IMR-90 (cell line): ENCODE results near the gene ASXL3. TPM values are rescaled to one million over a fixed set of nuclear protein-coding genes. Genes with fewer than 3 reads are reported as not detected.

Experiments
- ATAC-seq: fragments of 200-7000 bp; cut with Tn5 transposase; 2 replicates; pipeline ENCODE4 v1.9.1; 2020; ENCODE audit warnings: low read depth, mild to moderate bottlenecking, moderate library complexity
- BruUV-seq: library from RNA; stranded (reverse); fragments of 400-500 nt; replicated peaks from 2 replicates; lab custom pipeline; 2021; lab: Mats Ljungman, UMichigan
- CTCF ChIA-PET: fragments of 300-600 bp; formaldehyde crosslinking; extraction: SDS; loops from one replicate; lab custom pipeline; 2021; ENCODE audit warnings: antibody characterized with exemption; lab: Yijun Ruan, JAX
- POLR2A ChIA-PET: fragments of 300-600 bp; sonication (Branson Sonifier 250); formaldehyde crosslinking; loops from one replicate; lab custom pipeline; 2022; ENCODE audit warnings: antibody characterized with exemption; ENCODE audit not compliant: unreplicated experiment; lab: Charles Lee
- DNase-seq: peaks from one replicate; pipeline ENCODE4 v3.0.0; 2013
- H2AFZ ChIP-seq: replicated peaks from 2 replicates; pipeline ENCODE3; 2013; ENCODE audit warnings: low read length, mild to moderate bottlenecking; ENCODE audit not compliant: poor library complexity
- H2AK5ac ChIP-seq: 2 replicates; pipeline ENCODE4 v1.6.1; 2013; ENCODE audit warnings: low read depth, low read length, inconsistent platforms
- H2AK9ac ChIP-seq: replicated peaks from 2 replicates; pipeline ENCODE3; 2013; ENCODE audit warnings: mild to moderate bottlenecking, low read depth, low read length, moderate library complexity; ENCODE audit not compliant: poor library complexity
- H2BK120ac ChIP-seq: 2 replicates; pipeline ENCODE4 v1.6.1; 2013; ENCODE audit warnings: low read depth, low read length, inconsistent platforms
- H2BK15ac ChIP-seq: 3 replicates; pipeline ENCODE4 v1.6.1; 2013; ENCODE audit warnings: low read depth, low read length, inconsistent platforms
- H2BK20ac ChIP-seq: 2 replicates; pipeline ENCODE4 v1.6.1; 2013; ENCODE audit warnings: low read depth, mild to moderate bottlenecking, inconsistent platforms, low read length, moderate library complexity
- H2BK5ac ChIP-seq: 2 replicates; pipeline ENCODE4 v1.6.1; 2013; ENCODE audit warnings: mild to moderate bottlenecking, low read depth, low read length, inconsistent platforms; ENCODE audit not compliant: poor library complexity, severe bottlenecking
- H3K14ac ChIP-seq: replicated peaks from 2 replicates; pipeline ENCODE4 v1.6.1; 2013; ENCODE audit warnings: low read depth, low read length, inconsistent platforms
- H3K18ac ChIP-seq: 2 replicates; pipeline ENCODE4 v1.6.1; 2013; ENCODE audit warnings: low read depth, low read length, control low read depth
- H3K23ac ChIP-seq: 2 replicates; pipeline ENCODE4 v1.6.1; 2013; ENCODE audit warnings: low read depth, low read length, inconsistent platforms
- H3K27ac ChIP-seq: 2 replicates; pipeline ENCODE4 v1.5.1; 2013; ENCODE audit warnings: mild to moderate bottlenecking, control low read depth, low read length; ENCODE audit not compliant: insufficient read depth
- H3K27me3 ChIP-seq: 2 replicates; pipeline ENCODE4 v1.6.1; 2013; ENCODE audit warnings: low read length; ENCODE audit not compliant: control insufficient read depth, insufficient read depth
- H3K36me3 ChIP-seq: 2 replicates; pipeline ENCODE4 v1.6.1; 2013; ENCODE audit warnings: low read length, mixed read lengths; ENCODE audit not compliant: control insufficient read depth, insufficient read depth
- H3K4ac ChIP-seq: 2 replicates; pipeline ENCODE4 v1.6.1; 2013; ENCODE audit warnings: low read depth, low read length, inconsistent platforms
- H3K4me1 ChIP-seq: 2 replicates; pipeline ENCODE4 v1.6.1; 2013; ENCODE audit warnings: low read length, mixed read lengths; ENCODE audit not compliant: control insufficient read depth, insufficient read depth
- H3K4me2 ChIP-seq: 2 replicates; pipeline ENCODE4 v1.6.1; 2013; ENCODE audit warnings: low read depth, mild to moderate bottlenecking, control low read depth, low read length, moderate library complexity
- H3K4me3 ChIP-seq: 2 replicates; pipeline ENCODE4 v1.5.1; 2013; ENCODE audit warnings: low read depth, mild to moderate bottlenecking, control low read depth, low read length, moderate library complexity; ENCODE audit not compliant: insufficient read depth
- H3K56ac ChIP-seq: 2 replicates; pipeline ENCODE4 v1.6.1; 2013; ENCODE audit warnings: low read length, inconsistent platforms; ENCODE audit not compliant: insufficient read depth; ENCODE audit errors: extremely low read depth
- H3K79me1 ChIP-seq, 2 experiments: 2 replicates each; pipeline ENCODE4 v1.6.1; 2013; ENCODE audit warnings: low read length in 2 of 2, inconsistent platforms in 1 of 2, low read depth in 1 of 2
- H3K9ac ChIP-seq: 2 replicates; pipeline ENCODE4 v1.6.1; 2013; ENCODE audit warnings: low read depth, low read length, control low read depth
- H3K9me1 ChIP-seq: 2 replicates; pipeline ENCODE4 v1.6.1; 2013; ENCODE audit warnings: low read length, inconsistent platforms; ENCODE audit not compliant: insufficient read depth
- H3K9me3 ChIP-seq: 2 replicates; pipeline ENCODE4 v1.6.1; 2013; ENCODE audit warnings: low read length; ENCODE audit not compliant: control insufficient read depth, insufficient read depth
- H4K20me1 ChIP-seq: 2 replicates; pipeline ENCODE4 v1.6.1; 2013; ENCODE audit warnings: low read length, inconsistent platforms; ENCODE audit not compliant: insufficient read depth
- H4K5ac ChIP-seq: 2 replicates; pipeline ENCODE4 v1.6.1; 2013; ENCODE audit warnings: mild to moderate bottlenecking, low read depth, low read length, control low read depth
- H4K8ac ChIP-seq, 2 experiments: 2 replicates each; pipeline ENCODE4 v1.6.1; 2013; ENCODE audit warnings: low read depth in 2 of 2, low read length in 2 of 2, control low read depth in 1 of 2, inconsistent platforms in 1 of 2
- H4K91ac ChIP-seq: 2 replicates; pipeline ENCODE4 v1.6.1; 2013; ENCODE audit warnings: low read depth, low read length, inconsistent platforms; ENCODE audit not compliant: insufficient read depth
- BHLHE40 ChIP-seq: fragments of 150-350 bp; IDR thresholded peaks from 2 replicates; pipeline ENCODE4 v1.6.1; 2016; ENCODE audit warnings: mild to moderate bottlenecking, low read depth, low read length
- ELK1 ChIP-seq: fragments of 150-350 bp; IDR thresholded peaks from 2 replicates; pipeline ENCODE4 v1.6.1; 2016; ENCODE audit warnings: low read depth, mild to moderate bottlenecking, low read length, moderate library complexity, borderline replicate concordance
- MAZ ChIP-seq: IDR thresholded peaks from 2 replicates; pipeline ENCODE4 v1.6.1; 2012; ENCODE audit warnings: low read depth, mild to moderate bottlenecking, low read length, improper control_type of control experiment, moderate library complexity, borderline replicate concordance
- MXI1 ChIP-seq: IDR thresholded peaks from 2 replicates; pipeline ENCODE4 v1.6.1; 2012; ENCODE audit warnings: low read depth, mild to moderate bottlenecking, low read length, moderate library complexity, borderline replicate concordance
- NFE2L2 ChIP-seq: fragments of 150-350 bp; IDR thresholded peaks from 2 replicates; pipeline ENCODE4 v1.6.1; 2016; ENCODE audit warnings: low read depth, mild to moderate bottlenecking, low read length
- RAD21 ChIP-seq: IDR thresholded peaks from 2 replicates; pipeline ENCODE4 v1.6.1; 2012; ENCODE audit warnings: low read length, improper control_type of control experiment
- RCOR1 ChIP-seq: IDR thresholded peaks from 2 replicates; pipeline ENCODE4 v1.6.1; 2012; ENCODE audit warnings: mild to moderate bottlenecking, low read length, improper control_type of control experiment; ENCODE audit not compliant: insufficient replicate concordance
- SMC3 ChIP-seq: fragments of 150-350 bp; IDR thresholded peaks from 2 replicates; pipeline ENCODE4 v1.6.1; 2016; ENCODE audit warnings: low read depth, mild to moderate bottlenecking, antibody characterized with exemption, low read length, moderate library complexity
- WGBS, 2 experiments: methylation state at CpG; one replicate each; pipeline versions ENCODE4 v1.1.5 to v1.1.7; 2013; ENCODE audit warnings: missing lambda C conversion rate in 2 of 2; ENCODE audit not compliant: insufficient read length in 1 of 2; ENCODE audit errors: extremely low coverage in 2 of 2; 5-methylcytosine and 5-hydroxymethylcytosine counted together
- dilution Hi-C: fragments of 300-500 bp; cut with HindIII; formaldehyde crosslinking; loops from one replicate; pipeline ENCODE4 v1.14.3; 2018; ENCODE audit warnings: low sequenced_read_pairs; ENCODE audit not compliant: unreplicated experiment
- in situ Hi-C: fragments of 300-500 bp; cut with MboI; formaldehyde crosslinking; loops from 3 replicates; pipeline ENCODE4 v1.14.3; 2019; ENCODE audit warnings: low sequenced_read_pairs, inconsistent platforms, mixed read lengths
- intact Hi-C: fragments of 100-400 bp; cut with micrococcal nuclease; formaldehyde crosslinking; loops from 2 replicates; pipeline ENCODE4 v1.10.0; 2022
- polyA plus RNA-seq, 3 experiments: library from polyadenylated mRNA; depleted of rRNA; stranded (reverse); fragments of >200 nt; gene quantifications; 2 replicates each; pipeline ENCODE4 v1.2.3, GENCODE V29; 2012; ENCODE audit warnings: low replicate concordance in 1 of 3
- total RNA-seq: library from RNA; depleted of rRNA; stranded (reverse); fragments of >200 nt; gene quantifications from 2 replicates; pipeline ENCODE4 v1.2.3, GENCODE V29; 2012
- TF ChIP-seq, protein P1 (sequence below): conservative IDR thresholded peaks from 2 replicates; pipeline ENCODE4 v1.5.1; 2012; ENCODE audit warnings: mild to moderate bottlenecking, low read depth, low read length, improper control_type of control experiment
- TF ChIP-seq, protein P2 (sequence below): fragments of 150-350 bp; IDR thresholded peaks from 2 replicates; pipeline ENCODE4 v1.6.1; 2017; ENCODE audit warnings: mild to moderate bottlenecking, antibody characterized with exemption, low read length, low read depth

The ASXL3 gene
- total and polyA plus RNA-seq, 2 of the 4 experiments (the other 2 are of a cell fraction), result 0.03 to 0.54 TPM

- H2BK120ac ChIP-seq, result no peak overlapping the region
- no peak for ATAC-seq
- no peak overlapping the region for H2AFZ ChIP-seq
- H3K79me1 ChIP-seq, result no peaks in the 10 kb centered on the region
- H4K91ac ChIP-seq, result no peak overlapping the region
- in situ Hi-C loops (no loop called here), intact Hi-C loops (no loop called here), dilution Hi-C loops (no loop called here)
- H3K4me2 ChIP-seq, result no peak overlapping the region
- ChIA-PET POLR2A (no interaction called here), CTCF (interaction anchor here (0.5 kb wide), 1 partner anchor 596 kb away, joined by 3 read pairs; no protein-coding TSS in a partner anchor)
- H3K36me3 ChIP-seq, result no peaks in the 10 kb centered on the region
- WGBS, 2 experiments, result no CpG with 5 or more reads among the region's 1 CpG
- no peak overlapping the region for H4K8ac ChIP-seq
- no peak overlapping the region for H3K56ac ChIP-seq
- no peak overlapping the region for H2AK9ac ChIP-seq
- no peak overlapping the region for H3K18ac ChIP-seq
- no peaks in the 10 kb centered on the region for H3K4me1 ChIP-seq
- no peak overlapping the region for H3K4me3 ChIP-seq
- H3K9ac ChIP-seq, result no peak overlapping the region
- no peak for DNase-seq
- H3K27me3 ChIP-seq, result no peaks in the 10 kb centered on the region
- no peak overlapping the region for H2BK5ac ChIP-seq
- H4K20me1 ChIP-seq, result no peaks in the 10 kb centered on the region
- H3K4ac ChIP-seq, result no peak overlapping the region
- H3K14ac ChIP-seq, result no peak overlapping the region
- H3K23ac ChIP-seq, result no peak overlapping the region
- BruUV-seq, result no TSS peak
- no peak overlapping the region for H2BK15ac ChIP-seq
- no peaks in the 10 kb centered on the region for H3K9me1 ChIP-seq
- TF ChIP-seq, protein P1, sequence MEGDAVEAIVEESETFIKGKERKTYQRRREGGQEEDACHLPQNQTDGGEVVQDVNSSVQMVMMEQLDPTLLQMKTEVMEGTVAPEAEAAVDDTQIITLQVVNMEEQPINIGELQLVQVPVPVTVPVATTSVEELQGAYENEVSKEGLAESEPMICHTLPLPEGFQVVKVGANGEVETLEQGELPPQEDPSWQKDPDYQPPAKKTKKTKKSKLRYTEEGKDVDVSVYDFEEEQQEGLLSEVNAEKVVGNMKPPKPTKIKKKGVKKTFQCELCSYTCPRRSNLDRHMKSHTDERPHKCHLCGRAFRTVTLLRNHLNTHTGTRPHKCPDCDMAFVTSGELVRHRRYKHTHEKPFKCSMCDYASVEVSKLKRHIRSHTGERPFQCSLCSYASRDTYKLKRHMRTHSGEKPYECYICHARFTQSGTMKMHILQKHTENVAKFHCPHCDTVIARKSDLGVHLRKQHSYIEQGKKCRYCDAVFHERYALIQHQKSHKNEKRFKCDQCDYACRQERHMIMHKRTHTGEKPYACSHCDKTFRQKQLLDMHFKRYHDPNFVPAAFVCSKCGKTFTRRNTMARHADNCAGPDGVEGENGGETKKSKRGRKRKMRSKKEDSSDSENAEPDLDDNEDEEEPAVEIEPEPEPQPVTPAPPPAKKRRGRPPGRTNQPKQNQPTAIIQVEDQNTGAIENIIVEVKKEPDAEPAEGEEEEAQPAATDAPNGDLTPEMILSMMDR, result no peak
- TF ChIP-seq MAZ (no peak), BHLHE40 (no peak), MXI1 (no peak), NFE2L2 (no peak), RCOR1 (no peak), SMC3 (no peak), ELK1 (no peak), RAD21 (no peak)
- TF ChIP-seq, protein P2, sequence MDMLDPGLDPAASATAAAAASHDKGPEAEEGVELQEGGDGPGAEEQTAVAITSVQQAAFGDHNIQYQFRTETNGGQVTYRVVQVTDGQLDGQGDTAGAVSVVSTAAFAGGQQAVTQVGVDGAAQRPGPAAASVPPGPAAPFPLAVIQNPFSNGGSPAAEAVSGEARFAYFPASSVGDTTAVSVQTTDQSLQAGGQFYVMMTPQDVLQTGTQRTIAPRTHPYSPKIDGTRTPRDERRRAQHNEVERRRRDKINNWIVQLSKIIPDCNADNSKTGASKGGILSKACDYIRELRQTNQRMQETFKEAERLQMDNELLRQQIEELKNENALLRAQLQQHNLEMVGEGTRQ, result no peak
- H3K9me3 ChIP-seq, result no peaks in the 10 kb centered on the region
- no peak overlapping the region for H2BK20ac ChIP-seq
- H2AK5ac ChIP-seq, result no peak overlapping the region
- H3K27ac ChIP-seq, result no peak overlapping the region
- H4K5ac ChIP-seq, result no peak overlapping the region
Measured at GRCh38 chr18:33536904-33537303, 41.1 kb upstream of the ASXL3 start.
